KMS-11 (cell line): ENCODE data around the gene DHCR24.

ENCODE experiments used
- H2AFZ ChIP-seq: fragments of 200-600 bp; sonication (generic); 2 replicates; pipeline ENCODE4 v1.6.1; 2016; ENCODE audit warnings: antibody characterized with exemption, mixed run types, low read depth
- H3K27ac ChIP-seq: fragments of 200-600 bp; sonication (generic); 2 replicates; pipeline ENCODE4 v1.6.1; 2016; ENCODE audit warnings: mild to moderate bottlenecking, mixed run types
- H3K27me3 ChIP-seq: fragments of 200-600 bp; sonication (generic); 2 replicates; pipeline ENCODE4 v1.6.1; 2017; ENCODE audit warnings: mild to moderate bottlenecking, low read depth, mixed run types, moderate library complexity; ENCODE audit not compliant: insufficient read depth
- H3K36me3 ChIP-seq: fragments of 200-600 bp; sonication (generic); 2 replicates; pipeline ENCODE4 v1.6.1; 2017; ENCODE audit warnings: mild to moderate bottlenecking, mixed run types; ENCODE audit not compliant: insufficient read depth
- H3K4me1 ChIP-seq: fragments of 200-600 bp; sonication (generic); 2 replicates; pipeline ENCODE4 v1.6.1; 2016; ENCODE audit warnings: mild to moderate bottlenecking, low read depth, mixed run types; ENCODE audit not compliant: poor library complexity, severe bottlenecking
- H3K4me2 ChIP-seq: fragments of 200-600 bp; sonication (generic); 2 replicates; pipeline ENCODE4 v1.7.0; 2016; ENCODE audit warnings: mild to moderate bottlenecking, mixed run types
- H3K4me3 ChIP-seq: fragments of 200-600 bp; sonication (generic); IDR thresholded peaks from 2 replicates; pipeline ENCODE4 v1.6.1; 2017; ENCODE audit warnings: low read depth, low read length, mixed read lengths; ENCODE audit not compliant: insufficient read depth
- H3K79me2 ChIP-seq: fragments of 200-600 bp; sonication (generic); 2 replicates; pipeline ENCODE4 v1.6.1; 2016; ENCODE audit warnings: low read depth, mixed run types; ENCODE audit not compliant: insufficient read depth
- H3K9ac ChIP-seq: fragments of 200-600 bp; sonication (generic); 2 replicates; pipeline ENCODE4 v1.6.1; 2016; ENCODE audit warnings: mild to moderate bottlenecking, mixed run types
- H4K20me1 ChIP-seq: fragments of 200-600 bp; sonication (generic); 2 replicates; pipeline ENCODE4 v1.6.1; 2016; ENCODE audit warnings: mild to moderate bottlenecking, mixed run types; ENCODE audit not compliant: insufficient read depth
- TF ChIP-seq, protein P1 (sequence below): fragments of 200-600 bp; sonication (generic); conservative IDR thresholded peaks from 2 replicates; pipeline ENCODE4 v1.6.1; 2017; ENCODE audit warnings: low read depth, mild to moderate bottlenecking, antibody characterized with exemption, low read length, moderate library complexity, mixed read lengths

Gene DHCR24

DNA sequence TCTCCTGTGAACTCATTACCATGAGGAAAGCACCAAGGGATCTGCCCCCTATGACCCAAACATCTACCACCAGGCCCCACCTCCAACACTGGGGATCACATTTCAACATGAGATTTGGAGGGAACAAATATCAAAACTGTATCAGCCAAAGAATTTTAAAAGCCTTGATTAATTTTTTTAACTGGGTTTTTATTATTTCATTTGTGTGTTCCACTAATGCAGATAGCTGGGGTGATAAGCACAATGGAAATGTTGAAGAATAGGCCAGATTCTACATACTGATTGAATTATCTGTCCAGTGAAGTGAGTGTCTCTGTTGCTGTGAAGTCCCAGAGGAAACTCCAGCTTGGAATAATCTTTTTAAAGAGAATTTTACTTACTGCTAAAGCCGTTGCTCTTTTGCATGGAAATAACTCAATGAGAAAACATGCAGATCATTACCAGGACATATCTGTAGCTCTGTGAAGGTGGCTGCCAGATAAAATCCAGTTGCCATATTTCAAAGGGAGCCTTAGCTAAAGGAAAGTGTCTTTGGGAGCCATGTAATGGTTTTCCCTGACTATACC, 44.4 kb upstream of the DHCR24 start:
- H2AFZ ChIP-seq: no peak overlapping the region

DNA sequence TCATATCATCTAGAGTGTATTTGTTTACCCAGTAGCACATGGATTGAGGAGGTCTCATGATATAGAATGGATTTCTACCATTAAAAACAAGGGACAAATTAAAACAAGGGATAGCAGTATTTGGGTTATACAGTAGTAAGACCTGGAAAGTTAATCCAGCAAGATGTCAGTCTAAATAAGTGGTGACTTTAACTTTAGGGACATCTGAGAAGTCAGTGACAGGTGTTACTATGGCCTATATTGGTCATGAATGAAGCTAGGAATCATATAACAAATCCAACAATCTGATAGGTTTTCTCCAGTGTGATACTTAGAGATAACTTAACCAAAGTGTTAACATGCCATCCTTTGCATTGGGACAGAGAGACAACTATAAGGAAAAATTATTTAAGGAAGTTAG, 42.7 kb upstream of the DHCR24 start:
- Histone ChIP-seq H3K4me2 (no peak overlapping the region), H3K4me1 (no peaks in the 10 kb centered on the region), H3K27ac (no peak overlapping the region), H4K20me1 (no peaks in the 10 kb centered on the region), H3K36me3 (no peaks in the 10 kb centered on the region), H3K27me3 (no peaks in the 10 kb centered on the region), H3K79me2 (no peaks in the 10 kb centered on the region), H2AFZ (no peak overlapping the region), H3K4me3 (no peak overlapping the region), H3K9ac (no peak overlapping the region)
- TF ChIP-seq, protein P1, sequence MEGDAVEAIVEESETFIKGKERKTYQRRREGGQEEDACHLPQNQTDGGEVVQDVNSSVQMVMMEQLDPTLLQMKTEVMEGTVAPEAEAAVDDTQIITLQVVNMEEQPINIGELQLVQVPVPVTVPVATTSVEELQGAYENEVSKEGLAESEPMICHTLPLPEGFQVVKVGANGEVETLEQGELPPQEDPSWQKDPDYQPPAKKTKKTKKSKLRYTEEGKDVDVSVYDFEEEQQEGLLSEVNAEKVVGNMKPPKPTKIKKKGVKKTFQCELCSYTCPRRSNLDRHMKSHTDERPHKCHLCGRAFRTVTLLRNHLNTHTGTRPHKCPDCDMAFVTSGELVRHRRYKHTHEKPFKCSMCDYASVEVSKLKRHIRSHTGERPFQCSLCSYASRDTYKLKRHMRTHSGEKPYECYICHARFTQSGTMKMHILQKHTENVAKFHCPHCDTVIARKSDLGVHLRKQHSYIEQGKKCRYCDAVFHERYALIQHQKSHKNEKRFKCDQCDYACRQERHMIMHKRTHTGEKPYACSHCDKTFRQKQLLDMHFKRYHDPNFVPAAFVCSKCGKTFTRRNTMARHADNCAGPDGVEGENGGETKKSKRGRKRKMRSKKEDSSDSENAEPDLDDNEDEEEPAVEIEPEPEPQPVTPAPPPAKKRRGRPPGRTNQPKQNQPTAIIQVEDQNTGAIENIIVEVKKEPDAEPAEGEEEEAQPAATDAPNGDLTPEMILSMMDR: no peak

More for the DNA sequence above, 44.4 kb upstream of the DHCR24 start:
- Histone ChIP-seq H3K4me3 (no peak overlapping the region), H3K9ac (no peak overlapping the region), H3K79me2 (no peaks in the 10 kb centered on the region), H3K4me1 (no peaks in the 10 kb centered on the region), H4K20me1 (no peaks in the 10 kb centered on the region), H3K27me3 (no peaks in the 10 kb centered on the region), H3K36me3 (no peaks in the 10 kb centered on the region), H3K4me2 (no peak overlapping the region), H3K27ac (no peak overlapping the region)
- TF ChIP-seq, protein P1: no peak

DNA sequence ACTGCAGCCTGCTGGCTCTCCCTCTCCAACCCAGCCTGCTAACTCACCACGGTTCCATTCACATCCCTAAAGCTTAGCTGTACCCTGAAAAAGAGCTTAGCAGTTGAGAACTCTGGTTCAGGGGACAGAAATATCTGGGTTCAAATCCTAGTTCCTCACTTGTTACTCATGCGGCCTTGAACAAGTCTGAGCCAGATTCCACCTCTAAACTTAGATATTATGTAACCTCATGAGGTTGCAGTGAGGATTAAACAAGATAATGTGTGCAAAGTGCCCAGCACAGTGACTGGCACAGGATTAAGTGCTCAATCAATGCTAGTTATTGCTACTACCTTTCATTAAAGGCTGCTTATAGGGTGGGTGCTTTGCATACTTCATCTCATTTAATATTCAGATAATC, 41.3 kb upstream of the DHCR24 start:
- Histone ChIP-seq H3K79me2 (no peaks in the 10 kb centered on the region), H3K27ac (no peak overlapping the region), H3K9ac (no peak overlapping the region), H4K20me1 (no peaks in the 10 kb centered on the region), H3K4me3 (no peak overlapping the region), H3K4me2 (no peak overlapping the region), H2AFZ (no peak overlapping the region), H3K36me3 (no peaks in the 10 kb centered on the region), H3K4me1 (no peaks in the 10 kb centered on the region), H3K27me3 (no peaks in the 10 kb centered on the region)
- TF ChIP-seq, protein P1: no peak

DNA sequence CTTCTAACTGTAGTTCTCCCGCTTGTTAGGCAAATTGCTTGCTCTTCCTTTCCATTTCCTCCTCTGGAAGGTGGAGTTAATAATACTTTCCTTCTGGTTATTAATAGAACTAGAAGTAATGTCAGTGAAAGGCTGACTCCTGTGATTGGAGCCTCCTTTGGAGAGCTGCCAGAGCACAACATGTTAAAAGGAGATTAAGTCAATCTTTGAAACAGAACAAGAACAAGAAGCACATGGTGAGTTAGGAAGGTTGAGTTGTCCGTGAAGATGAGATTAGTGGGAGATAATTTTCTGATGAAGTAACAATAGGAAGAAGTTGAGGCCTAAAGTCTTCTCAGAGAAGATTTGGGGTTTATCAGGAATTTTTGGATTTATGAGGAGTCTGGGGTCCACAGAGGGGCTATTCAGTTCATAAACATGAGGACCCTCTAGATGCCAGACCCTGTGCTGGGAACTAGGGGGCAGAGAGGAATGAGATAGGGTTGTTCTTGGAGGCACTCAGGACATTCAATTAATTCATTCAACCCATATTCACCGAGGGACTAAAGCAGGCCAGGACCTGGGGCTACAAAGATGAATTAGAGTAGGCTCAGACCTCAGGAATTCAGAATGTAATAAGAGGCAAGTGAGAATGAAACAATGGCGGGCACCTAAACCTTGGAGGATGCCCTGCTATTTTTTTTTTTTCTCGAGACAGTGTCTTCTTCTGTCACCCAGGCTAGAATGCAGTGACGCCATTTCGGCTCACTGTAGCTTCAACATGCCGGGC, 40.7 kb upstream of the DHCR24 start:
- no peaks in the 10 kb centered on the region for H3K79me2 ChIP-seq
- no peak overlapping the region for H3K4me3 ChIP-seq
- no peak overlapping the region for H2AFZ ChIP-seq
- H3K4me1 ChIP-seq: no peaks in the 10 kb centered on the region
- H3K36me3 ChIP-seq: no peaks in the 10 kb centered on the region
- no peaks in the 10 kb centered on the region for H4K20me1 ChIP-seq
- H3K27me3 ChIP-seq: no peaks in the 10 kb centered on the region
- no peak overlapping the region for H3K9ac ChIP-seq
- H3K4me2 ChIP-seq: no peak overlapping the region
- TF ChIP-seq, protein P1: no peak
- H3K27ac ChIP-seq: no peak overlapping the region
